ENCODE results near the gene ADGRV1. TPM values are rescaled to one million over a fixed set of nuclear protein-coding genes. Genes with fewer than 3 reads are reported as not detected.
A peak's percentile ranks its signal among the peaks of the same experiment; 100 is the strongest.
"Not testable (repeated sequence)": the region's sequence is repeated elsewhere in the genome, so short reads cannot be mapped to it uniquely, and the experiment has no call there.

Gene ADGRV1
- total RNA-seq, 2 experiments from 2014 or later: 0.06 TPM; not detected in 1

- ATAC-seq (ENCODE audit: low read depth); H3K27ac Mint-ChIP-seq; H3K36me3 Mint-ChIP-seq; DNase-seq; POLR2A ChIA-PET; H3K27me3 Mint-ChIP-seq; H3K4me3 Mint-ChIP-seq; H3K9me3 Mint-ChIP-seq; H3K4me1 Mint-ChIP-seq: not testable (repeated sequence)
Observed at GRCh38 chr5:90770006-90770541, 211.5 kb downstream of the ADGRV1 start.

GRCh38 chr5:90777959-90778358 is 219.4 kb downstream of the ADGRV1 start:
- H3K9me3 Mint-ChIP-seq: no peaks in the 10 kb centered on the region
- H3K4me1 Mint-ChIP-seq: no peaks in the 10 kb centered on the region
- no peak for DNase-seq
- H3K27ac Mint-ChIP-seq: no peak overlapping the region
- POLR2A ChIA-PET: no interaction called here
- no peaks in the 10 kb centered on the region for H3K27me3 Mint-ChIP-seq
- no peaks in the 10 kb centered on the region for H3K36me3 Mint-ChIP-seq
- no peak for ATAC-seq (ENCODE audit: low read depth)
- no peak overlapping the region for H3K4me3 Mint-ChIP-seq

- Mint-ChIP-seq H3K9me3 (no peaks in the 10 kb centered on the region), H3K36me3 (no peaks in the 10 kb centered on the region), H3K27me3 (peaks cover 4% of the 10 kb centered on the region), H3K27ac (no peak overlapping the region), H3K4me1 (no peaks in the 10 kb centered on the region), H3K4me3 (no peak overlapping the region)
- DNase-seq (peak; percentile 49), ATAC-seq (ENCODE audit: low read depth) (peak; percentile 74)
- POLR2A ChIA-PET: no interaction called here
Observed at GRCh38 chr5:90783460-90784333, 225.1 kb downstream of the ADGRV1 start.

- H3K9me3 Mint-ChIP-seq: no peaks in the 10 kb centered on the region
- no peaks in the 10 kb centered on the region for H3K4me1 Mint-ChIP-seq
- no peak overlapping the region for H3K4me3 Mint-ChIP-seq
- POLR2A ChIA-PET: no interaction called here
- DNase-seq: no peak
- H3K27me3 Mint-ChIP-seq: peaks cover 4% of the 10 kb centered on the region
- ATAC-seq (ENCODE audit: low read depth): no peak
- no peaks in the 10 kb centered on the region for H3K36me3 Mint-ChIP-seq
- no peak overlapping the region for H3K27ac Mint-ChIP-seq
Observed at GRCh38 chr5:90786756-90787155, 228.2 kb downstream of the ADGRV1 start.

GRCh38 chr5:90792725-90793124 is 234.1 kb downstream of the ADGRV1 start:
- no peak overlapping the region for H3K4me3 Mint-ChIP-seq
- H3K9me3 Mint-ChIP-seq: peaks cover 5% of the 10 kb centered on the region
- H3K36me3 Mint-ChIP-seq: no peaks in the 10 kb centered on the region
- H3K27ac Mint-ChIP-seq: no peak overlapping the region
- H3K27me3 Mint-ChIP-seq: peaks cover 2% of the 10 kb centered on the region
- ATAC-seq (ENCODE audit: low read depth): no peak
- no peak for DNase-seq
- no peaks in the 10 kb centered on the region for H3K4me1 Mint-ChIP-seq
- POLR2A ChIA-PET: no interaction called here

- Mint-ChIP-seq H3K27ac (no peak overlapping the region), H3K4me3 (no peak overlapping the region), H3K36me3 (no peaks in the 10 kb centered on the region), H3K4me1 (no peaks in the 10 kb centered on the region), H3K27me3 (no peaks in the 10 kb centered on the region), H3K9me3 (peaks cover 5% of the 10 kb centered on the region)
- ATAC-seq (ENCODE audit: low read depth) (no peak), DNase-seq (no peak)
- POLR2A ChIA-PET: no interaction called here
Observed at GRCh38 chr5:90793183-90793582, 234.6 kb downstream of the ADGRV1 start.

GRCh38 chr5:90796919-90797318 is 238.3 kb downstream of the ADGRV1 start:
- H3K4me1 Mint-ChIP-seq; H3K9me3 Mint-ChIP-seq; H3K27ac Mint-ChIP-seq; DNase-seq; H3K4me3 Mint-ChIP-seq; POLR2A ChIA-PET; H3K27me3 Mint-ChIP-seq; H3K36me3 Mint-ChIP-seq; ATAC-seq (ENCODE audit: low read depth): not testable (repeated sequence)

GRCh38 chr5:90800082-90800481 is 241.5 kb downstream of the ADGRV1 start:
- H3K4me3 Mint-ChIP-seq; POLR2A ChIA-PET; H3K27ac Mint-ChIP-seq; H3K27me3 Mint-ChIP-seq; DNase-seq; H3K4me1 Mint-ChIP-seq; H3K36me3 Mint-ChIP-seq; H3K9me3 Mint-ChIP-seq; ATAC-seq (ENCODE audit: low read depth): not testable (repeated sequence)

- H3K27ac Mint-ChIP-seq; H3K4me1 Mint-ChIP-seq; ATAC-seq (ENCODE audit: low read depth); POLR2A ChIA-PET; H3K27me3 Mint-ChIP-seq; H3K36me3 Mint-ChIP-seq; DNase-seq; H3K9me3 Mint-ChIP-seq; H3K4me3 Mint-ChIP-seq: not testable (repeated sequence)
Observed at GRCh38 chr5:90800515-90800914, 241.9 kb downstream of the ADGRV1 start.

GRCh38 chr5:90802474-90803317 is 244.1 kb downstream of the ADGRV1 start:
- DNase-seq: no peak
- POLR2A ChIA-PET: no interaction called here
- Mint-ChIP-seq H3K9me3 (peaks cover 1% of the 10 kb centered on the region), H3K27me3 (peaks cover 8% of the 10 kb centered on the region), H3K27ac (no peak overlapping the region), H3K4me3 (no peak overlapping the region), H3K4me1 (no peaks in the 10 kb centered on the region), H3K36me3 (no peaks in the 10 kb centered on the region)
- ATAC-seq (ENCODE audit: low read depth): no peak

- Mint-ChIP-seq H3K36me3 (no peaks in the 10 kb centered on the region), H3K27me3 (peaks cover 8% of the 10 kb centered on the region), H3K9me3 (peaks cover 1% of the 10 kb centered on the region), H3K27ac (no peak overlapping the region), H3K4me1 (no peaks in the 10 kb centered on the region), H3K4me3 (no peak overlapping the region)
- ATAC-seq (ENCODE audit: low read depth) (no peak), DNase-seq (no peak)
- POLR2A ChIA-PET: no interaction called here
Observed at GRCh38 chr5:90803381-90803780, 244.8 kb downstream of the ADGRV1 start.

- no peak for DNase-seq
- Mint-ChIP-seq H3K4me3 (no peak overlapping the region), H3K27me3 (peaks cover 8% of the 10 kb centered on the region), H3K27ac (no peak overlapping the region), H3K36me3 (no peaks in the 10 kb centered on the region), H3K4me1 (no peaks in the 10 kb centered on the region), H3K9me3 (peaks cover under 1% of the 10 kb centered on the region)
- no peak for ATAC-seq (ENCODE audit: low read depth)
- POLR2A ChIA-PET: no interaction called here
Observed at GRCh38 chr5:90803876-90804275, 245.3 kb downstream of the ADGRV1 start.

- ATAC-seq (ENCODE audit: low read depth) (no peak), DNase-seq (no peak)
- H3K27ac Mint-ChIP-seq: no peak overlapping the region
- H3K9me3 Mint-ChIP-seq: no peaks in the 10 kb centered on the region
- H3K4me1 Mint-ChIP-seq: no peaks in the 10 kb centered on the region
- H3K4me3 Mint-ChIP-seq: no peak overlapping the region
- H3K36me3 Mint-ChIP-seq: no peaks in the 10 kb centered on the region
- peaks cover 8% of the 10 kb centered on the region for H3K27me3 Mint-ChIP-seq
- POLR2A ChIA-PET: no interaction called here
Observed at GRCh38 chr5:90807496-90807895, 248.9 kb downstream of the ADGRV1 start.
